ENCODE measurements around the gene RRAS. TPM values are rescaled to one million over a fixed set of nuclear protein-coding genes. Genes with fewer than 3 reads are reported as not detected.

RRAS gene
- total and polyA plus RNA-seq, 7 donors: 79.8 to 139 (median 126) TPM

DNA sequence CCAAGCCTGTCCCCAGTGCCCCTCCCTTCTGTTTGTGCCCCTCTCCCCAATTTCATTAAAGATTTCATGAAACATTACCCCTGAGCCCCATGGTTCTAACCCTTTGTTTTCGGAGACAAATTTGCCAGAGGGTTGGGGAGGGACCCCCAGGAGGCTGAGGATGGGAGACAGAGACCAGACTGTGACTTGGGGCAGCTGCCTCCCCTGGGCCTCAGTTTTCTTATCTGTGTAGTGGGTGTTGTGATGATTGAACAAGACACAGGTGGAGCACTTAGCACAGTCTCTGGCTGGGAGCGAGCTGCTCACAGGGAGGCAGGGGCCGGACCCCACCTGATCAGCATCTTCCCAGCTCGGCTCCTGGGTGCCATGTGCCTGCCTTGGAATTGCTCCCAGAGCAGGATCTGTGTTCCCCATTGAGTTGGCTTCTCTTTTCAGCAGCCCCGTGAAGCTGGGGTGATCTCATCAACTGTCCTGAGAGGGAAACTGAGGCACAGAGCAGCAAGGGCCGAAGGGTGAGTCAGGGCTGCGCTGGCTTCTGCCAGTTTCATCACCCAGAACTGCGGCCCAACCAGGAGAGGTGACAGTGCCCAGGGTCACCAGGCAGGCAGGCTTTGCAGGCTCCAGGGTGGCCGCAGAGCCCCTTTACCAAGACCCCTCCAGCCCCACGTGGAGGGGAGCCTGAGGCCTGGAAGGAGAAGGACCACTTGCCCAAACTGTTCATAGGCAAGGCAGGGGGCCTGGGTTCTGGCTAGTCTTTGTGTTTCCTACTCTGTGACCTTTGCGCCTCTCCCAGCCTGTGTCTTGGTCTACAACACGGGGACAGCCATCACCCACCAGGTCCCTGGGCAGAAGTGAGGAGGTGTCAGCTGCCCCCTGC is 18.9 kb upstream of the RRAS start:
- H3K9me3 ChIP-seq: no peaks in the 10 kb centered on the region
- H3K4me1 ChIP-seq: peaks cover 0 to 6% (median 4%) of the 10 kb centered on the region in 4 donors
- no peak for DNase-seq
- no peak for TF ChIP-seq POLR2AphosphoS5 (IDR thresholded peaks at IDR 0.05)
- TF ChIP-seq POLR2A (IDR thresholded peaks at IDR 0.05): no peak
- TF ChIP-seq EP300 (IDR thresholded peaks at IDR 0.05): no peak
- TF ChIP-seq, protein P1, sequence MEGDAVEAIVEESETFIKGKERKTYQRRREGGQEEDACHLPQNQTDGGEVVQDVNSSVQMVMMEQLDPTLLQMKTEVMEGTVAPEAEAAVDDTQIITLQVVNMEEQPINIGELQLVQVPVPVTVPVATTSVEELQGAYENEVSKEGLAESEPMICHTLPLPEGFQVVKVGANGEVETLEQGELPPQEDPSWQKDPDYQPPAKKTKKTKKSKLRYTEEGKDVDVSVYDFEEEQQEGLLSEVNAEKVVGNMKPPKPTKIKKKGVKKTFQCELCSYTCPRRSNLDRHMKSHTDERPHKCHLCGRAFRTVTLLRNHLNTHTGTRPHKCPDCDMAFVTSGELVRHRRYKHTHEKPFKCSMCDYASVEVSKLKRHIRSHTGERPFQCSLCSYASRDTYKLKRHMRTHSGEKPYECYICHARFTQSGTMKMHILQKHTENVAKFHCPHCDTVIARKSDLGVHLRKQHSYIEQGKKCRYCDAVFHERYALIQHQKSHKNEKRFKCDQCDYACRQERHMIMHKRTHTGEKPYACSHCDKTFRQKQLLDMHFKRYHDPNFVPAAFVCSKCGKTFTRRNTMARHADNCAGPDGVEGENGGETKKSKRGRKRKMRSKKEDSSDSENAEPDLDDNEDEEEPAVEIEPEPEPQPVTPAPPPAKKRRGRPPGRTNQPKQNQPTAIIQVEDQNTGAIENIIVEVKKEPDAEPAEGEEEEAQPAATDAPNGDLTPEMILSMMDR (IDR thresholded peaks at IDR 0.05): no peak
- no peak overlapping the region for H3K4me3 ChIP-seq
- H3K27me3 ChIP-seq: no peaks in the 10 kb centered on the region
- H3K36me3 ChIP-seq: peaks cover 51 to 93% (median 79%) of the 10 kb centered on the region in 4 donors
- intact Hi-C loops (cut with DNase I): no loop called here
- 89 to 94% methylated on average over 12 of the region's 12 CpGs for WGBS, 2 donors
- H3K27ac ChIP-seq: no peak overlapping the region

DNA sequence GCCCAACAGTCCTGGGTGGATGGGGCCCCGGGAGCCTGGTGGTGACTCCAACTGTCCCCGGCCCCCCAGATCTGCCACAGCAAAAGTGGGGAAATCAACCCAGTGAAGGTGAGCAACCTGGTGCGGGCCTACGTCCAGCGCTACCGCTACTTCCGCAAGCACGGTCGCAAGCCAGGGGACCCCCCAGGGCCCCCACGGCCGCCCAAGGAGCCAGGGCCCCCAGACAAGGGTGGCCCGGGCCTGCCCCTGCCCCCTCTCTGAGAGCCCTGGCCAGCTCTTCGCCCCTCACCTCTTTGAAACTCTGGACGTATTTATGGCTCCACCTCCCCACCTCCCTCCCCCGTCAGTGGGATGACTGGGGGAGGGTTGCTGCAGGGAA is 18.2 kb upstream of the RRAS start:
- WGBS, 2 donors: 89% methylated on average over 15 of the region's 15 CpGs
- no peaks in the 10 kb centered on the region for H3K27me3 ChIP-seq
- no peaks in the 10 kb centered on the region for H3K9me3 ChIP-seq
- H3K36me3 ChIP-seq: peaks cover 58 to 100% (median 86%) of the 10 kb centered on the region in 4 donors
- intact Hi-C loops (cut with DNase I): no loop called here
- DNase-seq: no peak
- no peak overlapping the region for H3K4me3 ChIP-seq
- TF ChIP-seq POLR2AphosphoS5 (IDR thresholded peaks at IDR 0.05) (no peak), EP300 (IDR thresholded peaks at IDR 0.05) (no peak), POLR2A (IDR thresholded peaks at IDR 0.05) (no peak)
- TF ChIP-seq, protein P1 (IDR thresholded peaks at IDR 0.05): no peak
- H3K27ac ChIP-seq: no peak overlapping the region
- H3K4me1 ChIP-seq: no peaks in the 10 kb centered on the region

DNA sequence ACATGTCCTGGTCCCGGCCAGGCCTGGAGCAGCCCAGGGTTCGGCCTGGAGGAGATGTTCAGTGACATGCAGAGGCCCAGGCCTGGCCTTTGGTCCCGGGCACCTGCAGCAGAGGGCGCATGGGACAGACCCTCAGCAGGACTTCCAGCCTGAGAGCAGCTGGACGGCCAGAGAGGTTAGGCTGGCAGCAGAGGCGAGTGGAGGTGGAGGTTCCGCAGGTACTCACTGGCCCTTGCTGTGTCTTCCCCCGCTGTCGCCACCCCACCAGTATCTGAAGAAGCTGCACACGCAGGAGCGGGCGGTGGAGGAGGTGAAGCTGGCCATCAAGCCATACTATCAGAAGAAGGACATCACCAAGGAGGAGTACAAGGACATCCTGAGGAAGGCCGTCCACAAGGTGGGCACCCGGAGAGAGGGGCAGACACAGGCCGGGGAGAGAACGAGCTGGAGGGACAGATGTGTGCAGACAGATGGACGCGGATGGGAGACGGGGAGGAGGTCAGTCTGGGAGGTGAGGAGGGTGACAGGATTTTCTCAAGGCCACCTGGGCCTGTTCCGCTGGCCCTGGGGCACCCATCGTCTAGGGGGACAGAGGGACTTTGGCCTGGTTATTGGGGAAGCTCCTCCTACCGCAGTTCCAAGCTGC is 17.7 kb upstream of the RRAS start:
- TF ChIP-seq, protein P1 (IDR thresholded peaks at IDR 0.05): no peak
- TF ChIP-seq POLR2A (IDR thresholded peaks at IDR 0.05) (no peak), POLR2AphosphoS5 (IDR thresholded peaks at IDR 0.05) (no peak), EP300 (IDR thresholded peaks at IDR 0.05) (no peak)
- Histone ChIP-seq H3K9me3 (no peaks in the 10 kb centered on the region), H3K4me1 (no peaks in the 10 kb centered on the region), H3K27me3 (no peaks in the 10 kb centered on the region), H3K4me3 (no peak overlapping the region), H3K27ac (no peak overlapping the region), H3K36me3 (peaks cover 61 to 100% (median 88%) of the 10 kb centered on the region in 4 donors)
- 92 to 94% methylated on average over 22 of the region's 22 CpGs for WGBS, 2 donors
- intact Hi-C loops (cut with DNase I): no loop called here
- DNase-seq: no peak

DNA sequence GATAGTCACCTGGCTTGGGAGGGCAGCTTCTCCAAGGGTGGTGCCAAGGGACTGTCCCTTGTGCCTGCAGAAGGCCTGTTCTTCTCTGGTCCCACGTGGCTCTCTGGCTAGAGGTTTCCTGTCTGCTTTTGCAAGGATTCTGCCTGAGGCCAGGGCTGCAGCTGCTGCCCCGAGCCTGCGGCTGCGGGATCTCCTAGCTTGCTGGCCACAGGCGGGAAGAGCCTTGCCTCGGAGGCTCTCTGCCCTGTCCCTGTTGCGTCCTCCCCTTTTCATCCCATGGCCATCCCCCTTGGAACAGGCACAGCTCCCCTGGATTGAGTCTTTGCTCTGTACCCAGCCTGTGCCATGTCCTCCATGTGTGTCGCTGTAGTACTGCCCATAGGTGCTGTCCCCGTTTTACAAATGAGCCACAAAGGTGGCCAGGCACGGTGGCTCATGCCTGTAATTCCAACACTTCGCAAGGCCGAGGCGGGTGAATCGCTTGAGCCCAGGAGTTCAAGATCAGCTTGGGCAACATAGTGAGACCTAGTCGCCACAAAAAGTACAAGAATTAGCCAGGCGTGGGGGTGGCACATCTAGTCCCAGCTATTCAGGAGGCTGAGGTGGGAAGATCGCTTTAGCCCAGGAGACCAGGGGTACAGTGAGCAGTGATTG is 16.6 kb upstream of the RRAS start:
- DNase-seq: no peak
- TF ChIP-seq, protein P1 (IDR thresholded peaks at IDR 0.05): no peak
- no peak for TF ChIP-seq POLR2A (IDR thresholded peaks at IDR 0.05)
- peaks cover 58 to 96% (median 83%) of the 10 kb centered on the region in 4 donors for H3K36me3 ChIP-seq
- no peak overlapping the region for H3K4me3 ChIP-seq
- intact Hi-C loops (cut with DNase I): no loop called here
- no peaks in the 10 kb centered on the region for H3K27me3 ChIP-seq
- no peaks in the 10 kb centered on the region for H3K4me1 ChIP-seq
- WGBS, 2 donors: 91 to 94% methylated on average over 17 of the region's 17 CpGs
- H3K27ac ChIP-seq: no peak overlapping the region
- no peaks in the 10 kb centered on the region for H3K9me3 ChIP-seq

All from sigmoid colon (tissue), 7 donors.